ENCODE results near the gene NOL12. TPM values are rescaled to one million over a fixed set of nuclear protein-coding genes. Genes with fewer than 3 reads are reported as not detected.
"Not testable (repeated sequence)": the region's sequence is repeated elsewhere in the genome, so short reads cannot be mapped to it uniquely, and the experiment has no call there.

The NOL12 gene
- total RNA-seq, 1 donor from 2014 or later = 26.8 TPM

DNA sequence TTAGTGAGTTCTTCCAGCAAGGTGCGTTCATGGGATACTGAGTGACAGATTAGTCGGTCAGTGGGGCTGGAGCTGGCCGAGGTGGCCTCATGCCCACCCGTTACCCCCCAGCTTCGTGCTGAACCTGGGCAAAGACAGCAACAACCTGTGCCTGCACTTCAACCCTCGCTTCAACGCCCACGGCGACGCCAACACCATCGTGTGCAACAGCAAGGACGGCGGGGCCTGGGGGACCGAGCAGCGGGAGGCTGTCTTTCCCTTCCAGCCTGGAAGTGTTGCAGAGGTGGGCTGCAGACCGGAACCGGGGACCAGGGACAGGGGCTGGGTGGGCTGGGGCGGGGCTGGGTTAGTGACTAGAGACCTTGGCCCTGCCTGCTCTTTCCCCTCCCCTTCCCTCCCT is 7.8 kb upstream of the NOL12 start:
- DNase-seq (ENCODE audit: low read depth, low spot score) = no peak

DNA sequence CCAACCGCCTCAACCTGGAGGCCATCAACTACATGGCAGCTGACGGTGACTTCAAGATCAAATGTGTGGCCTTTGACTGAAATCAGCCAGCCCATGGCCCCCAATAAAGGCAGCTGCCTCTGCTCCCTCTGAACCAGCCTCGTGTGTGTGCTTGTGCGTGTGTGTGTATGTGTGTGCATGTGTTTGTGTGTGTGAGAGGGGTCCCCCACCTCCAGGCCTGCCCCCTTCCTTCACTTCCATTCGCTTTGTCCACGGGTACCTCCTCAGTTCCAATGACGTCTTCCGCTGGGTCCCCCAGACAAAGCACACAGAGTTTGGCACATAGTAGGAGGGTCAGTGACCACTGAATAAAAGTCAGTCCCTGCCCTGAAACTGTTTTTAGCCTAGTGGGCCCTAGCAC is 6.5 kb upstream of the NOL12 start:
- no peak for DNase-seq (ENCODE audit: low read depth, low spot score)

DNA sequence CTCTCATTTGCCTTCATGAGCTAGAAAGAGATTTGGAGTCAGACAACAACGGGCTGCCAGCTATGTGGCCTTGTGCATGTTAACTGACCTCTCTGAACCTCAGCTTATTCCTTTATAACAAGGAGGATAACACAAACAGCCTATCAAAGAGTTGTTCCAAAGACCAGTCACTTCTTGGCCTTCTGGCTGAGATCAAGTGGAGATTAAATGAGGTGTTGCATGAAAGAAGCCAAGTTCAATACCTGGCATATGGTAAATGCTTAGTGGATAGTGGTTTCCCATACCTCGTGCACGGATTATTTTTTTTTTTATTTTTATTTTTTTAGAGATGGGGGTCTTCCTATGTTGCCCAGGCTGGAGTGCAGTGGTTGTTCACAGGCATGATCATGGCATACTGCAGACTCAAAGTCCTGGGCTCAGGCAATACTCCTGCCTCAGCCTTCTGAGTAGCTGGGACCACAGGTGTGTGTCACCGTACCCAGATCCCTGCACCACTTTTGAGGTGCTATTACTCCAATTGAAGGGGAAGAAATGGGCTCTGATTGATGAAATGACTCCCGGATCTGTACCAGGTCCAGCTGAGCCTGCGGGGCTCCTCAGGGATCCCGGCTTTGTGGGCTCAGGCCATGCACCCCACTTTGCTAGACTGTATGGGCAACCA is 5.8 kb upstream of the NOL12 start:
- no peak for DNase-seq (ENCODE audit: low read depth, low spot score)

DNA sequence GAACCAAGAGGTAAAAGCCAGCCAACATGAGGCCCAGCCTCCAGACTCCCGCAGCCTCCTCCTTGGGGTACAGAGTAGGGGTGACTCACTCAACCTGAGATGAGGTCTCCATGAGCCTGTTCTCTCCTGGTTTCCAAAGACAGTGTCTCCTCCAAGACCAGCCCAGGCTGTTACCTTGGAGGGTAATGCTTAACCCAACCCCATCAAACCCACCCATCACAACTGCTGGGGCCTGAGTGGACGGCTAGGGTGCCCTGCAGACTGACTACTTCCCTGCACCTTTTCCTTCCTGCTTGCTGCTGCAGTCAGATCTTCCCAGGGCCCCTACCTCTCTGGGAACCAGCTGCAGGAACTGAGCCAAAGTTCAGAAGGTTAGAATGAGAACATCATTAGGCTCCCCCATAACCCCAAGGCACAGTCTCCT is 5.1 kb upstream of the NOL12 start:
- DNase-seq (ENCODE audit: low read depth, low spot score) = no peak

DNA sequence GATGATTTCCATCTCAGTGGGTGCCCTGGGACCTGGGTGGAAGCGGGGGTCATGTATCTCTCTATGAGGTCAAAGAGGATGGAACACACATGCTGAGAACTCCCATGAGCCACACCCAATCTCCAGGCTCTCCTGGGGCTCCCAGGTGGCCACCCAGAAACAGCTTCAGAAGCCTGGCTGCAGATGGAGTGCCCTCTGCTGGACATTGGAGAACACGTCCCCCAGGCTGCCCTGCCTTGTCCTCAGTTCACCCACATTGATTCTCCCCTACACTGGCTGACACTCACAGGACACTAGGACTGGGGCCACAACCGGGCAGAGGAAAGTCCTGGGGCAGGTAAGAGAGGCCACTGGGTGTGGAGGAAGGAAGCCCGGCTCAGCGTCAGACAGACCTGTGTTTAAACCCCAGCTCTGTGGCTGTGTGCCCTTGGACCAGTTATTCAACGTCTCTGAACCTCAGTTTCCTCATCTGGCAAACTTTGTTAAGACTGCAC is 4.5 kb upstream of the NOL12 start:
- no peak for DNase-seq (ENCODE audit: low read depth, low spot score)

DNA sequence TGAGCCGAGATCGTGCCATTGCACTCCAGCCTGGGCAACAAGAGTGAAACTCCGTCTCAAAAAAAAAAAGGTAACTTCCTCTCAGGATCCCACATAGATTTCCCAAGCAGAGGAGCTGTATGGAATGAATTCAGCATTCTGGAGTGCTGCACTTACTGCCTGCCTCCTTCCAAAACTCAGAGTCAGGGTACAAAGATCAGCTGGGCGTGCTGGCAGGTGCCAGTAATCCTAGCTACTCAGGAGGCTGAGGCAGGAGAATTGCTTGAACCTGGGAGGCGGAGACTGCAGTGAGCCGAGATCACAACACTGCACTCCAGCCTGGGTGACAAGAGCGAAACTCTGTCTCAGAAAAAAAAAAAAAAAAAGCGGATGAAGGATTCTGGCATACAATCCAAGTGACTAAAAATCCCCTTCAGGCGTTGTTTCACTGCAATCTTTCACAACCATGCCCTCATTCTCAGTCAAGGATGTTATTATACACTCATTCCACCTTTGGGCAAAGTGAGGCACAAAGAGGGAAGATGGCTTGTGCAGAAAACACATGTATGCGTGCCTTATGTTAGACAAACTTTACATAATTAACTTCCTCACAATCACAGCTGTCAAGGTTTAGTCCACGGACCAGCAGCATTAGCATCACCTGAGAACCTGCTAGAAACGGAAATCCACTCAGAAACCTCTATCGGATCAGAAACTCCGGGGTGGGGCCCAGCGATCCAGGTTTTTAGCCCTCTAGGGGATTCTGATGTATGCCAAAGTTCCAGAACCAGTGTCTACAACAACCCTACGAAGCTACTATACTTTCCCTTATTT is 1.1 kb upstream of the NOL12 start:
- no peak for DNase-seq (ENCODE audit: low read depth, low spot score)

DNA sequence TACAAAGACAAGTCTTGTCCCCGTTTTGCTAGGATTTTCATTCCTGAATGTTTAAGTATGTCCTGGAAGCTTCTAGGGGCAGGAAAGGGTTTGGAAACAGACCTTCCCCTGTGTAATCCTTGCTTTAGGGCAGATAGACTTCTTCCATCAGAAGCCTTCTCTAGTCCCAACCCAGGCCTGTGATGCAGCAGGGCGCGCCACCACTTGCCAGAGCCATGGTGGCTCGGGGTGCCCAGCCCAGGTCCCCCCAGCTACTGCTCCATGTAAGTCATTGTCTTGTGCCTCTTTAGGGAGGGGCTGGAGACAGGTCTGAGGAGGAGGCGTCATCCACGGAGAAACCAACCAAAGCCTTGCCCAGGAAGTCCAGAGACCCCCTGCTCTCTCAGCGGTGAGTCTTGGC is 4.3 kb downstream of the NOL12 start:
- no peak for DNase-seq (ENCODE audit: low read depth, low spot score)

DNA sequence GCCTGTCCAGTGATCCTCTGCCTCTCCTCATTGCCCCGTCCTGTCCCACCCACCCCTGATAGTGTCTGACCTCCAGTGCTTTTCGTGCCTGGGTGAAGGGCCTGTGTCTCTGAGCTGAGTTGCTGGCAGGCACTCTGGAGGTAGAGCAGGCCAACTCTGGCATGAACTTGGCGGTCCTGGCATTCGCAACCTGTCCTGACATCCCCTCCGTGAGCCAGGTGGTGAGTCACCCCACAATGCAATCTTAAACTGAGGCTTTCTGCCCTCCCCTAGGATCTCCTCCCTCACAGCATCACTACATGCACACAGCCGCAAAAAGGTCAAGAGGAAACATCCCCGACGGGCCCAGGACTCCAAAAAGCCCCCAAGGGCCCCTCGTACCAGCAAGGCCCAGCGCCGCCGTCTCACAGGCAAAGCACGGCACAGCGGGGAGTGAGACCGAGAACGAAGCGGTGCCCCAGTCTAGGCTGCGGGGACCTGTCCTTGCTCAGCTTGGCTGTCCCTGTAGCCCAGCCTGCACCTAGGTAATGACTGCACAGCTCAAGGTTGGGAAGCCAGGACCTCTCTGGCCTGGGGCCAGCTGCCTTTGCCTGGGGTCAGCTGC is 4.9 kb downstream of the NOL12 start:
- DNase-seq (ENCODE audit: low read depth, low spot score) = no peak

DNA sequence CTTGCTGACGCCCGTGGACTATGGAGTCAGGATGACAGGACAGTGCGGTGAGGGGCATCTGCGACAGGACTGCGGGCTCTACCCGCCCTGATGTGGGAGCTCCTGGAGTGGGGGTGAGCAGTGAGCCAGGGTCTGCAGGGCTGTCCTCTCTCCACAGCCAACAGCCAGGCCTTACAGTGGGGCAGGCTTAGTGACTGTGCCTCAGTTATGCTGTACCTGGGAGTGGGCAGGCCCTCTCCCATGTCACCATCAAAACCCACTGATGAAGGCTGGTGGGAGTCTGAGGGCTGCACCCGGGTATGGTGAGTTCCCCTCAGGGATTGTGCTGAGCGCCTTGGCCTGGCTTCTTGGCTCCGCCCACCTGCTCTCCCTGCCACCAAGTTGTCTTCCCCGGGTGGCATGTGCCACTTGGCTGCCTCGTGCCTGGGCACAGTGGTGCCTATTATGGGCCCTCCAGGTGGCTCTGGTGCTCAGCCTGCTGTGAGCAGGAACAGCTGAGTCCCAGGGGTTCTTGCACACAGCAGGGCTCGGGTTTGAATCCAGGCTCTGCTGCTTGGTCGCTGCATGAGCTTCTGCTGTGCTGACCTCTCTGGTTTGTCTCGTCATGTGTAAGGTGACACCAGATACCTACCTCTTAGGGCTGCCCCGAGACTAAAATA is 6.6 kb downstream of the NOL12 start:
- no peak for DNase-seq (ENCODE audit: low read depth, low spot score)

DNA sequence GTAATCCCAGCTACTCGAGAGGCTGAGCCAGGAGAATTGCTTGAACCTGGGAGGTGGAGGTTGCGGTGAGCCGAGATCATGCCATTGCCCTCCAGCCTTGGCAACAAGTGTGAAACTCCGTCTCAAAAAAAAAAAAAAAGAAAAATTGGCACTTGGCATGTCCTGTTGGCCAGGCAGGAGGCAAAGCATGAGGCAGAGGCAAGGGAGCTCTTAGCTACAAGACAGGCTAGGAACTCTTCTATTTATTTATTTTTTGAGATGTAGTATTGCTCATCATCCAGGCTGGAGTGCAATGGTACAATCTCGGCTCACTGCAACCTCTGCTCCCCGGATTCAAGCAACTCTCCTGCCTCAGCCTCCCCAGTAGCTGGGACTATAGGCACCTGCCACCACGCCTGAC is 8.0 kb downstream of the NOL12 start:
- not testable (repeated sequence) for DNase-seq (ENCODE audit: low read depth, low spot score)

DNA sequence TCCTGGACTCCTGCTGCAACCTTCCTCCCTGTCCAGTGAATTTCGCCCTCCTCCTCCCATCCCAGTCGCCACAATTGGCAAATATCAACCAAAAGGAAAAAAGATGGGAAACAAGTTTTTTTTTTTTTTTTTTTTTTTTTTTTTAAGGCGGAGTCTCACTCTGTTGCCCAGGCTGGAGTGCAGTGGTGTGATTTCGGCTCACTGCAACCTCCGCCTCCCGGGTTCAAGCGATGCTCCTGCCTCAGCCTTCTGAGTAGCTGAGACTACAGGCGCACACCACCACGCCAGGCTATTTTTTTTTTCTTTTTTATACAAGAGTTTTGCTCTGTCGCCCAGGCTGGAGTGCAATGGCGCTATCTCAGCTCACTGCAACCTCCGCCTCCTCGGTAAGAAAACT is 10.1 kb downstream of the NOL12 start:
- DNase-seq (ENCODE audit: low read depth, low spot score) = not testable (repeated sequence)

DNA sequence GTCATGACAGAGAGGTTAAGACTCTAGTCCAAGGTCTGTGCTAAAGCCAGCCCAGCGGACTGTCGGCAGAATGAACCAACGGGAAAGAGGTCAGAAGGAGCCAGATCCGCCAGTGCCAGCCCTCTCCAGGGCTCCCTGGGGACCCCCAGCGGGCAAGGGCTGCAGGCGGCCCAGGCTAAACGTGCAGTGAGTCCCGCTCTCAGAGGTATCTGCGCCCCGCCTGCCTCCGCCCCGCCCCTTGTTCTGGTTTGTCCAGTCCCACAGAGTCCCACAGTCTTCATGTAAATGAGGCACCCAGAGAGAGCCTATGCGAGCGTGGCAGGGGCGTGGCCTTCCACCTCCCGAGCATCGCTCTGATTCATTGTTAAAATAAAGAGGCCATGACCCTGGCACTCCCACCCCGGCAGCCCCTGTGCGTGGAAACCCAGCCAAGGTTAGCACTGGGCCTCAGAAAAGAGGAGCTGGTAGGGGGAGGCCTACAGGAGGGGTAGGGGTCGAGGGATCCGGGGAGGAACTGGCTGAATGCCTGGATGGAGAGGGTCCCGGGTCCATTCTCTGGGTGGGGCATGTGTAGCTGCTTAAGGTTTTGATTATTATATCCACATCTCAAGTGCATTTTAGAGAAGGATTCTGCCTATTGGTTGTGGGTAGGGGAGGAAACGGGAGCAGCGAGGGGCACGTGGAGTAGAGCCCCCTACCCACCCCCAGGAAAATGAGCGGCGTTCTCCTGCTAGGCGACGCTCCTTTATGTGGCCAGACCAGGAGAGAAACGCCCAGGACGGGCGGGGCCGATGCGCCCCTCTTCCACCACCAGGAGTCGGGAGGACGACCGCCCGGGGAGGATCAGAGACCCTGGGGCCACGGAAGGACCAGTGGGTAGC is 10.8 kb downstream of the NOL12 start, which contains the start of gene TRIOBP:
Gene TRIOBP, plus strand, starts transcription at position 392 of the 881 bp plus-strand sequence. CDS start 4,318 bp downstream, outside the sequence.
- DNase-seq (ENCODE audit: low read depth, low spot score) = peak; percentile 78

DNA sequence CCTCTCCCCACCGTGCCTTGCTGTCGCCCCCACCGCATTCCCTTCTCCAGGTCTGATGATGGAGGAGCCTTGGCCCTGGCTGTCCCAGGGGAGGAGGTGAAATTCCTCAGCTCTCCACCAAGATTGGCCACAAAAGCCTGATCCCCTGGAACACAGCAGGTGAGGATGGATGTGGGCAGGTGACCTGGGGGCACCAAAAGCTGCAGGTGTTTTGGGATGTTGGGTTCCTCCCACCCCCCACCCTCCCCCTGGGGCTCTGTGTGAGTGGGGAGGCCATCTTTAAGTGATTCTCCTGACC is 11.3 kb downstream of the NOL12 start:
- DNase-seq (ENCODE audit: low read depth, low spot score) = no peak

DNA sequence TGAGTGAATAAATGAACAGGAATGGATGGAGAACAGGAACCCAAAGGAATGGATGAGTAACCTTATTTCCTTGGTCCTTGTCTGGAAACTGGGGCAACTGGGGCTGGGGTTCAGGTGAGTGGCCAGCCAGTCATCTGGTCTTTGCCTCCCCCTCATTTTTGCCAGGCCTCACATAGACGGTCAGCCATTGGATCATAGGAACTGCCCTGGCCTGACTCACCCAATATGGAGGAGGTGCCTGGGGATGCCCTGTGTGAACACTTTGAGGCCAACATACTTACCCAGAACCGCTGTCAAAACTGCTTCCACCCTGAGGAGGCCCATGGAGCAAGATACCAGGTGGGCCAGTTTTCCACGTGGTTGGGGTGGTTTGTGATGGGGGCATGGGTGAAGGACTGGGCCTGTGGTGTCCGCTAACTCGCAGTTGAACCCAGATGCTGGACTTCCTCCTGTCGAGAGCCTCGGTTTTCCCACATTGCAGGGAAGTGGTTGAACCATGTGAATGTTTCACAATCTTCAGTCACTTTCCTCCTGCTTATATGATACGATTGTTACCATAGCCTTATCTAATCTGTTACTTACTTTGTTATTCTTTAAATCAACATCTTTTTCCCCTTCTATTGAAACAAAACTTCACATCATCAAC is 15.1 kb downstream of the NOL12 start:
- DNase-seq (ENCODE audit: low read depth, low spot score) = no peak

DNA sequence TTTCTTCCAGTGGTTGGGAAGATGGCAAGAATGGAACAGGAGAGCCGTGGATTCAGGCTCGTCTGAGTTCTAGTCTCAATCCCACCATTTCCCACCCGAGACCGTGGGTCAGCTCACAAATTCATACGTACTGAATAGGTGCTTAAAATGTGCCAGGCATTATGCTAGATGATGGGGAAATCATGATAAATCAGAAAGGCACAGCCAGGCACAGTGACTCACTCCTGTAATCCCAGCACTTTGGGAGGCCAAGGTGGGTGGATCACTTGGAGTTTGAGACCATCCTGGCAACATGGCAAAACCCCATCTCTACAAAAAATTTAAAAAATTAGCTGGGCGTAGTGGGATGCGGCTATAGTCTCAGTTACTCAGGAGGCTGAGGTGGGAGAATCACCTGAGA is 17.8 kb downstream of the NOL12 start:
- no peak for DNase-seq (ENCODE audit: low read depth, low spot score)

DNA sequence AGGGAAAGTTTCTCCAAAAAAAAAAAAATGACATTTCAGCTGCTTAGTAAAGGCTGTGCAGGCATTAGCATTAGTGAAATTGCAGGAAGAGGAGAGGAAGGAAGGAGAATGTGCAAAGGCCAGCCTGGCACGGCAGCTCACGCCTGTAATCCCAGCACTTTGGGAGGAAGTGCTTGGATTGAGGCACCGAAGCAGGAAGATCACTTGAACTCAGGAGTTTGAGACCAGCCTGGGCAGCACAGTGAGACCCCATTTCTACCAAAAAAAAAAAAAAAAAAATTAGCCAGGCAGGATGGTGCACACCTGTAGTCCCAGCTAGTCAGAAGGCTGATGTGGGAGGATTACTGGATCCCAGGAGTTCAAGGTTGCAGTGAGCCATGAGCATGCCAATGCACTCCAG is 18.5 kb downstream of the NOL12 start:
- no peak for DNase-seq (ENCODE audit: low read depth, low spot score)

DNA sequence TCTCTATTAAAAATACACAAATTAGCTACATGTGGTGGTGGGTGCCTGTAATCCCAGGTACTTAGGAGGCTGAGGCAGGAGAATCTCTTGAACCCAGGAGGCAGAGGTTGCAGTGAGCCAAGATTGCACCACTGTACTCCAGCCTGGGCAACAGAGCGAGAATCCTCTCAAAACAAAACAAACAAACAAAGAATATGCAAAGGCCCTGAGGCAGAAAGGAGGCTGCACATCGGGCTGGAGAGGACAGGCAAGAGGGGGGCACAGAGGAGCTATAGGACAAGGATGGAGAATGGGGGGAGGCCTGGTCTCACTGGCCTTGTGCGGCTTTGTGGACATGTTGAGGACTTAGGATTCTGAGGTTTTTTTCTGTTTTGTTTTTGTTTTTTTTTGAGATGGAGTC is 19.1 kb downstream of the NOL12 start:
- no peak for DNase-seq (ENCODE audit: low read depth, low spot score)

DNA sequence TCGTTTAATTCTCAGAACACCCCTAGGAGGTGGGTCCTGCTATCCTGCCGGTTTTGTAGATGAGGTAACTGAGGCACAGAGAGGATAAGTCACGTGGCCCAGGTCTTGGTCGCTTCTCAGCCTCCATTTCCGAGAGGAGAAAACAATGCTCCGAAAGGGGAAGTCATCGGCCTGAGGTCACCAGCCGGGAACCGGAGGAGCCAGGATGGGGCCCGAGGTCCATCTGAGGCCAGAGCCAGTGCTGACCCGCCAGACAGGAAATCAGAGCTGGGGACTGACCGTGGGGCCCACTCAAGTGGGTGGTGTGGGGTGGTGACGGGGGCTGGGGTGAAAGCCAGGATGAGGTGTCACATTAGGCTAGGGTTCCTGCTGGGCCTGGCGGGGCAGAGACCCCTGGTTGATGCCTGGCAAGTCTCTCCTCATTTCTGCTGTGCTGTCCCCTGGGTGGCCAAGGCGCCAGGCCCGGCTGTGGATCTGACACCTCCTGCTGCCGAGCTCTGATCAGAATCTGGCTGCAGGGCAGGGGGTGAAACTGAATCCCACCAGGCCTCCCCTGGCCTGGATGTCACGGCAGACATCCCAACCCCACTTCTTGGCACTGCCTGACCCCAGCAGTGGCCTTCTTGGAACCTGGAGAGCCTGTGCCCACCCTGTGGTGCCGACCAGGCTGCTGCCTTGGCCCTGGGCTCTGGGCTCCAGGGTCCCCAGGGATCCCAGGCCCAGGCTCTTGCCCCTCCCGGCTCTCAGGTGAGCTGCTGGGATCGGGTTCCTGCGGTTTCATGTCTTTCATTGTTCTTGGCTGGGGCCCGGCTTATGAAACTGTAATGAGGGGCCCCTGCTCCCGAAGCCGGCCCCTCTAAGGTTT is 22.7 kb downstream of the NOL12 start:
- DNase-seq (ENCODE audit: low read depth, low spot score) = no peak

DNA sequence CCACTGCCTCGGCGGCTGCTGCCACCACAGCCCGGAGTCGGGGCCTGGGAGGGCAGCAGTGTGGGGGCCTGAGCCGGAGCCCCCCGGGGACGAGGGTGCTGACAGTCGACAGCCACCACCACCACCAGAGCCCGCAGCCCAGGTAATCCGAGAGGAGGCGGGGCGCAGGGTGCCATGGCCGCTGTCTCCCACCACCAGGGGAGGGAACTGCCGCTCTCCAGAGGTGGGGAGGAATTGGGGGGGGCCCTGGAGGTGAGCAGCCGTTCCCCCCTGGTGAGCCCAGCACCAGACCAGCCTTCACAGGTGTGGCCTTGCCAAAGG is 23.3 kb downstream of the NOL12 start:
- DNase-seq (ENCODE audit: low read depth, low spot score) = no peak

DNA sequence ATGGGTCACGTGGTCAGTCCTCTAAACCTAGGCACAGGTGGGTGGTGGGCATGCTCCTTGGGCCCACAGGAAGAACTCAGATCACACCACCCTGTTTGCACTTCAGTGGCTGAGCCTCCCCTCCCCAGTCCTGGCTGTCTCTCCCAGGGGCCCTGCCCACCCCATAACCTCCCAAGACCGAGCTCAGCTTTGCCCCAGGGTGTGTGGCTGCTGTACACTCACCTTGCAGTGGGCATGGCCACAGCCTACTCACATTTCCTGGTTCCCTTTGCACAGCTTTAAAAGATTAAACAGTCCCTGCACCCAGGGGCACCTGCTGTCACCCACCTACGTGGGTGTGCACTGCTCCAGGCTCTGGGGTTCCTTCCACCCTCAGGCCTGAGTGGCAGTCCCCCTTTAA is 24.5 kb downstream of the NOL12 start:
- no peak for DNase-seq (ENCODE audit: low read depth, low spot score)
